ENCODE measurements around the gene TYMP.

DNA sequence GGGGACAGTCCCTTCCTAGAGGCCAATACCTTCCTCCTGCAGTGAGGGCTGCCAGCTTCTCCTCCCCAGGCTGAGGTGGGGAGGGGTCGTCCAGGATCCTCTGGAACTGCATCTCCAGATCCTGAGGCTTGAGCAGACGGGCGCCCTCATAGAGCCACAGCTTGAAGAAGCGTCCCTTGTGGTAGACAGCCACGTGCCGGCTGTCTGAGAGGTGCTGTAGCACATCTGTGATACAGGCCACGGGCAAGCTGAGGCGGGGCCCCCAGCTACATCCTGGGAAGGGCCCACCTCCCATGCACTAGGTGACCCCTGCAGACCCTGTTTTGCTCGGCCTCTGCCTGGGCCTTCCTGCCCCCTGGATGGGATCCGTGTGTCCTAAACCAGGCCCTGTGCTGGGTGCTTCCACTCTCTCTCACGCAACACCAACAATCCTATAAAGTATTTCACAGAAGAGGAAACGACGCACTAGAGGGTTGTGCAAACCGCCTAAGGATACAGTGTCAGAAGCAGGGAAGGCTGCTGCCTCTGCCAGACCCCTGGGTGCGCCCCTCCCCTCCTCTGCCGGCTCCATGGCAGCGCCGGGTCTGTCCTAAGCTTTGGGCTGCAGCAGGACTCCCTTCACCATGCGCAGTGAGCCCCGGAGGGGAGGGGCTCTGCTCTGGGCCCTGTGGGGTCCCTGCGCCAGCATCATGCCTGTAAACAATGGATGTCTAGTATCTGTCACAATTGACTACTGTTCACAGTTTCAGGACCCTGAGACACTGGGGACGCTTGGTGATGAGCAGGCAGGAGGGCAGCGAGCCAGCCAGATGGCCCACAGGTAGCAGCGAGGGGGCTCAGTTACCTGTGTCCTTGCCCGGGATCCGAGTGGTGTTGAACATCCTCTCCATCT lies 43.9 kb upstream of the TYMP start:
- TF ChIP-seq CREB1 (IDR thresholded peaks at IDR 0.05) (no peak), POLR2A (IDR thresholded peaks at IDR 0.05; ENCODE audit: control extremely low read depth in 1 of 2, low read depth in 2 of 2, low read length in 2 of 2) (no peak), SP1 (IDR thresholded peaks at IDR 0.05; ENCODE audit: low read depth, low read length) (no peak), ZNF274 (IDR thresholded peaks at IDR 0.05; ENCODE audit: borderline replicate concordance, extremely low read depth, low read length) (no peak), EP300 (IDR thresholded peaks at IDR 0.05; ENCODE audit: borderline replicate concordance in 1 of 2, low read depth in 2 of 2, low read length in 2 of 2) (no peak), RNF2 (IDR thresholded peaks at IDR 0.05; ENCODE audit: borderline replicate concordance, low read depth, low read length, missing control alignments, poor library complexity, severe bottlenecking) (no peak), CTCF (IDR thresholded peaks at IDR 0.05; ENCODE audit: control extremely low read depth in 1 of 3, insufficient read depth in 1 of 3, low read depth in 1 of 3, low read length in 3 of 3) (no peak), RFX5 (IDR thresholded peaks at IDR 0.05; ENCODE audit: borderline replicate concordance, low read depth, low read length) (no peak), TEAD4 (IDR thresholded peaks at IDR 0.05; ENCODE audit: low read depth, low read length) (no peak)
- TF ChIP-seq, protein P1, sequence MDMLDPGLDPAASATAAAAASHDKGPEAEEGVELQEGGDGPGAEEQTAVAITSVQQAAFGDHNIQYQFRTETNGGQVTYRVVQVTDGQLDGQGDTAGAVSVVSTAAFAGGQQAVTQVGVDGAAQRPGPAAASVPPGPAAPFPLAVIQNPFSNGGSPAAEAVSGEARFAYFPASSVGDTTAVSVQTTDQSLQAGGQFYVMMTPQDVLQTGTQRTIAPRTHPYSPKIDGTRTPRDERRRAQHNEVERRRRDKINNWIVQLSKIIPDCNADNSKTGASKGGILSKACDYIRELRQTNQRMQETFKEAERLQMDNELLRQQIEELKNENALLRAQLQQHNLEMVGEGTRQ (IDR thresholded peaks at IDR 0.05; ENCODE audit: low read length) = no peak
